MM.1S (cell line): ENCODE results near the gene SNX21.

Experiments used
- DNase-seq: peaks from one replicate; pipeline ENCODE4 v3.0.0-alpha.2; 2015
- H2AFZ ChIP-seq: fragments of 300-600 bp; sonication (generic); 2 replicates; pipeline ENCODE4 v1.6.0; 2016; ENCODE audit warnings: antibody characterized with exemption, low read length
- H3F3A ChIP-seq: fragments of 300-600 bp; sonication (generic); 2 replicates; pipeline ENCODE4 v1.6.1; 2016; ENCODE audit warnings: mild to moderate bottlenecking, antibody characterized with exemption, low read length, moderate library complexity, mixed read lengths; ENCODE audit not compliant: insufficient read depth
- H3K27ac ChIP-seq: fragments of 300-600 bp; sonication (generic); 2 replicates; pipeline ENCODE4 v1.5.1; 2016; ENCODE audit warnings: mild to moderate bottlenecking, low read length
- H3K27me3 ChIP-seq: fragments of 300-600 bp; sonication (generic); replicated peaks from 2 replicates; pipeline ENCODE4 v1.6.0; 2016; ENCODE audit warnings: low read length; ENCODE audit not compliant: insufficient read depth
- H3K36me3 ChIP-seq: fragments of 300-600 bp; sonication (generic); replicated peaks from 2 replicates; pipeline ENCODE4 v1.6.1; 2016; ENCODE audit warnings: mild to moderate bottlenecking, low read length, mixed read lengths; ENCODE audit not compliant: insufficient read depth
- H3K4me1 ChIP-seq: fragments of 300-600 bp; sonication (generic); 2 replicates; pipeline ENCODE4 v1.6.1; 2016; ENCODE audit warnings: low read length, mixed read lengths
- H3K4me2 ChIP-seq: fragments of 300-600 bp; sonication (generic); 2 replicates; pipeline ENCODE4 v1.6.0; 2016; ENCODE audit warnings: low read depth, low read length
- H3K4me3 ChIP-seq: fragments of 300-600 bp; sonication (generic); 2 replicates; pipeline ENCODE4 v1.5.1; 2016; ENCODE audit warnings: low read length, mixed read lengths
- H3K79me2 ChIP-seq: fragments of 300-600 bp; sonication (generic); 2 replicates; pipeline ENCODE4 v1.6.1; 2016; ENCODE audit warnings: mixed run types, low read length, mixed read lengths
- H3K9ac ChIP-seq: fragments of 300-600 bp; sonication (generic); 2 replicates; pipeline ENCODE4 v1.6.1; 2016; ENCODE audit warnings: low read length, mixed read lengths
- H3K9me2 ChIP-seq: fragments of 300-600 bp; sonication (generic); replicated peaks from 2 replicates; pipeline ENCODE4 v1.6.1; 2016; ENCODE audit warnings: mild to moderate bottlenecking, low read length, mixed read lengths; ENCODE audit not compliant: insufficient read depth
- H3K9me3 ChIP-seq: fragments of 300-600 bp; sonication (generic); replicated peaks from 2 replicates; pipeline ENCODE4 v1.6.1; 2016; ENCODE audit warnings: mild to moderate bottlenecking, low read length, mixed read lengths; ENCODE audit not compliant: insufficient read depth
- H4K20me1 ChIP-seq: fragments of 300-600 bp; sonication (generic); 2 replicates; pipeline ENCODE4 v1.6.1; 2016; ENCODE audit warnings: mild to moderate bottlenecking, low read length, moderate library complexity, mixed read lengths; ENCODE audit not compliant: insufficient read depth
- EZH2 ChIP-seq: fragments of 300-600 bp; sonication (generic); optimal IDR thresholded peaks from 2 replicates; pipeline ENCODE3; 2017; ENCODE audit warnings: low read depth, mild to moderate bottlenecking, antibody characterized with exemption, low read length, mixed read lengths
- EZH2phosphoT487 ChIP-seq: fragments of 300-600 bp; sonication (generic); IDR thresholded peaks from 2 replicates; pipeline ENCODE4 v1.6.1; 2018; ENCODE audit warnings: antibody characterized with exemption, low read length
- TF ChIP-seq, protein P1 (sequence below): fragments of 300-600 bp; sonication (generic); IDR thresholded peaks from 2 replicates; pipeline ENCODE4 v1.5.1; 2016; ENCODE audit warnings: antibody characterized with exemption, low read length, mixed read lengths

SNX21 gene

DNA sequence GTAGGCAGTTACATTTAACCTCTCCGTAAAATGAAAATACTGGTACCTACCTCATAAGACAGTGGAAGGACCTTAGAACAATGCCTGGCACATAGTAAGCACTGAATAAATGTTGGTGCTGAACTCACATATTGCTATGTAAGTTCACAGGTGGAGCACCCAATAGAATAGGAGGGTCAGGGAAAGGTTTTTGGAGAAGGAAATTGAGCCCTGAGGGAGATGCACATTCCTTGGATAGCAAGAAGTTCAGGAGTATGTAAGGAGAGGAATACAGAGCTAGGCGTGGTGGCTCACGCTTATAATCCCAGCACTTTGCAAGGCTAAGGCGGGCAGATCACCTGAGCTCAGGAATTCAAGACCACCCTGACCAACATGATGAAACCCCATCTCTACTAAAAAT lies 14.1 kb upstream of the SNX21 start:
- H3K36me3 ChIP-seq = 0 out of 2 replicates have a peak, but pooled peaks cover 3% of the 10 kb centered on the region
- no peaks in the 10 kb centered on the region for H3K4me1 ChIP-seq
- no peak overlapping the region for H2AFZ ChIP-seq
- H3K27ac ChIP-seq = no peak overlapping the region
- H3K79me2 ChIP-seq = peaks cover 1% of the 10 kb centered on the region; the same call in 1 of the 2 replicates
- no peak for DNase-seq
- H3K9me3 ChIP-seq = no peaks in the 10 kb centered on the region
- H3K27me3 ChIP-seq = no peaks in the 10 kb centered on the region
- no peak overlapping the region for H3K9ac ChIP-seq
- TF ChIP-seq, protein P1, sequence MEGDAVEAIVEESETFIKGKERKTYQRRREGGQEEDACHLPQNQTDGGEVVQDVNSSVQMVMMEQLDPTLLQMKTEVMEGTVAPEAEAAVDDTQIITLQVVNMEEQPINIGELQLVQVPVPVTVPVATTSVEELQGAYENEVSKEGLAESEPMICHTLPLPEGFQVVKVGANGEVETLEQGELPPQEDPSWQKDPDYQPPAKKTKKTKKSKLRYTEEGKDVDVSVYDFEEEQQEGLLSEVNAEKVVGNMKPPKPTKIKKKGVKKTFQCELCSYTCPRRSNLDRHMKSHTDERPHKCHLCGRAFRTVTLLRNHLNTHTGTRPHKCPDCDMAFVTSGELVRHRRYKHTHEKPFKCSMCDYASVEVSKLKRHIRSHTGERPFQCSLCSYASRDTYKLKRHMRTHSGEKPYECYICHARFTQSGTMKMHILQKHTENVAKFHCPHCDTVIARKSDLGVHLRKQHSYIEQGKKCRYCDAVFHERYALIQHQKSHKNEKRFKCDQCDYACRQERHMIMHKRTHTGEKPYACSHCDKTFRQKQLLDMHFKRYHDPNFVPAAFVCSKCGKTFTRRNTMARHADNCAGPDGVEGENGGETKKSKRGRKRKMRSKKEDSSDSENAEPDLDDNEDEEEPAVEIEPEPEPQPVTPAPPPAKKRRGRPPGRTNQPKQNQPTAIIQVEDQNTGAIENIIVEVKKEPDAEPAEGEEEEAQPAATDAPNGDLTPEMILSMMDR = no peak
- TF ChIP-seq EZH2phosphoT487 = no peak
- no peak for TF ChIP-seq EZH2
- H4K20me1 ChIP-seq = no peaks in the 10 kb centered on the region
- H3K4me2 ChIP-seq = no peak overlapping the region
- H3F3A ChIP-seq = peaks cover 22% of the 10 kb centered on the region
- H3K4me3 ChIP-seq = no peak overlapping the region
- no peaks in the 10 kb centered on the region for H3K9me2 ChIP-seq

DNA sequence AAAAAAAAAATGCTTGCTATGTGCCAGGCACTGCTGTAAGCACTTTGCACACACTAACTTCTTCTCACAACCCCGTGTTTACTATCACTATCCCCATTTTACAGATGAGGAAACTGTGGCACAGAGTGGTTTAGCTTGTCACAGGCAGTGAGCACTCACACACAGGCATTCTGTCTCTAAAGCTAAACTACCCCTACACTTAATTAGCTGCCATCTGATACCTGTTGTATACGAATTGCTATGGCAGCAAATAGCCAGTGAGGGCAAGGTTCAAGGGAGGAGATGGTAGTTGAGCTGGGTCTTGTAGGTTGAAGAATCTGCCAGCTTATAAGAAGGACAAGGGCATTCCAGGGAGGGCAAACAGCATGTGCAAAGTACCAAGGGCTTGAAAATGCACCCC lies 11.7 kb upstream of the SNX21 start:
- no peaks in the 10 kb centered on the region for H3K4me1 ChIP-seq
- no peaks in the 10 kb centered on the region for H3K27me3 ChIP-seq
- TF ChIP-seq, protein P1 = no peak
- no peak for TF ChIP-seq EZH2
- no peak for TF ChIP-seq EZH2phosphoT487
- peaks cover 17% of the 10 kb centered on the region for H3F3A ChIP-seq
- no peaks in the 10 kb centered on the region for H3K9me2 ChIP-seq
- DNase-seq = no peak
- no peaks in the 10 kb centered on the region for H3K79me2 ChIP-seq
- no peak overlapping the region for H3K4me3 ChIP-seq
- H4K20me1 ChIP-seq = no peaks in the 10 kb centered on the region
- H3K4me2 ChIP-seq = no peak overlapping the region
- H3K27ac ChIP-seq = no peak overlapping the region
- H3K9ac ChIP-seq = no peak overlapping the region
- no peaks in the 10 kb centered on the region for H3K9me3 ChIP-seq
- H3K36me3 ChIP-seq = no peaks in the 10 kb centered on the region
- no peak overlapping the region for H2AFZ ChIP-seq

DNA sequence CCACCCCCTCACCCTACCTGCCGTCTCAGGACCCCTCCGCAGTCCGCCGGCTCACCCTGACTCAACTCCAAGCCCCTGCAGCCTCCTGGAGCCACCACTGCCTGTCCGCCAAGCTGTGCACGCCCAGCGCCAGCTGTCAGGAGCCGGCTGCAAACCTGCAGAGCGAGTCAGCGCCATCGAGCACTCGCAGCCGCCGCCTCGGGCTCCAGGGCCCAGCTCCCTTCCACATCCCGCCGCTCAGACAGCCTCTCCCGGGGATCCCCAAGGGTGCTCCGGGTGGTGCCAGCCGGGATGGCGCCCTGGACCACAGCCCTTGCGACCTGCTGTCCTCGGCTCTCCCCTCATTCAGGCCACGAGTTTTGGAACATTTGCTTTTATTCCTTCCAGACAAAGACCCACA lies 10.7 kb upstream of the SNX21 start:
- no peak overlapping the region for H3K9ac ChIP-seq
- no peaks in the 10 kb centered on the region for H3K4me1 ChIP-seq
- no peaks in the 10 kb centered on the region for H3K36me3 ChIP-seq
- H3K27me3 ChIP-seq = no peaks in the 10 kb centered on the region
- H3K9me2 ChIP-seq = no peaks in the 10 kb centered on the region
- no peak overlapping the region for H3K27ac ChIP-seq
- TF ChIP-seq EZH2 (no peak), EZH2phosphoT487 (no peak)
- TF ChIP-seq, protein P1 = no peak
- no peak overlapping the region for H2AFZ ChIP-seq
- no peaks in the 10 kb centered on the region for H3K79me2 ChIP-seq
- no peak overlapping the region for H3K4me2 ChIP-seq
- H3K9me3 ChIP-seq = no peaks in the 10 kb centered on the region
- DNase-seq = no peak
- H3F3A ChIP-seq = peaks cover 9% of the 10 kb centered on the region; the same call in 1 of the 2 replicates
- no peaks in the 10 kb centered on the region for H4K20me1 ChIP-seq
- H3K4me3 ChIP-seq = no peak overlapping the region
